NCI-H146 treated with DMSO at 0.1 percent for 48 hours (cell line): ENCODE data around the gene ANGPT4.
"Not testable (repeated sequence)": the region's sequence is repeated elsewhere in the genome, so short reads cannot be mapped to it uniquely, and the experiment has no call there.

ENCODE experiments used
- DNase-seq: peaks from one replicate; lab custom pipeline; 2025; ENCODE audit not compliant: unreplicated experiment; lab: John Stamatoyannopoulos, UW

The ANGPT4 gene

DNA sequence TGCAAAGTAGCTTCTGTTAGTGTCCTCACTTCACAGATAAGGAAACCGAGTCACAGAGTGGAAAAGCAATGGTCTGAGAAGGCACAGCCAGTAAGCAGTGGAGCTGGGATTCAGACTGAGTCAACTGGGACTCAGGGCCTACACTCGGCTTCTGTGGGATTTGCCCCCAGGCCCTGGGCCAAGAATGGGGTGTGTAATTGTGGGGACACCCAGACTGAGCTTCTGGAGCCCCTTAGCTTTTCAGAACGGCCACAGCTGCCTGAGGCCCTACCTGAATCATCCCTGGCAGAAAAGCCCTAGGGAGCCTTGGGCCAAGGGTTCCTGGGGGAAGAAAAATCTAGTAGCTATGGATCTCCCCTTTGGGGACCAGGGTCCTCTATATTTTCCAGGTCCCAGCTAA is 6.5 kb downstream of the ANGPT4 start:
- DNase-seq = no peak

DNA sequence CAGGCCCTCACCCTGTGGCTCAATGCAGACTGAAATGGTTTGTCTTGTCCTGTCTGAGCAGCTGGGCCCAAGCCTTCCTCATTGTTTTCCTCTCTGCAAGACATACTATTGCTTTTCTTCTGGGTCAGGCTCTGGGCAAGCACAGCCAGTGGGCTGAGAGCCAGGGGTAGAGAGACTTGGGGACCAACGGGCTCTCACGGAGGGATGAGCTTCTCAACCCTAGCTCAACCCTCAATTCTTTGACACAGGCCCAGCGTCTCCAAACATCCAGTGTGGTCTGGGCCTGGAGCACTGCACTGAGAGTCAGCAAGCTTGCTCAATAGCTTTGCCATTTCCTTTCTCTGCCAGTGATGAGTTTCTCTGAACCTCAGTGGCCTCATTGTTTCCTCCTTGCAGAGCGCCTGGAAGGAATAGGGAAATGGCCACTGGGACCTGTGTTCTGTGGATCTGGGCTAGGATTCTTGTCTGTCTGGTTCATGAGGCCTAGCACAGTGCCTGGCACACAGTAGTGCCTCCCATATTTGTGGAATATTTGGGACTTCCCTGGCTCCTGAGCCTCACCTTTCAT is 9.3 kb downstream of the ANGPT4 start:
- no peak for DNase-seq

DNA sequence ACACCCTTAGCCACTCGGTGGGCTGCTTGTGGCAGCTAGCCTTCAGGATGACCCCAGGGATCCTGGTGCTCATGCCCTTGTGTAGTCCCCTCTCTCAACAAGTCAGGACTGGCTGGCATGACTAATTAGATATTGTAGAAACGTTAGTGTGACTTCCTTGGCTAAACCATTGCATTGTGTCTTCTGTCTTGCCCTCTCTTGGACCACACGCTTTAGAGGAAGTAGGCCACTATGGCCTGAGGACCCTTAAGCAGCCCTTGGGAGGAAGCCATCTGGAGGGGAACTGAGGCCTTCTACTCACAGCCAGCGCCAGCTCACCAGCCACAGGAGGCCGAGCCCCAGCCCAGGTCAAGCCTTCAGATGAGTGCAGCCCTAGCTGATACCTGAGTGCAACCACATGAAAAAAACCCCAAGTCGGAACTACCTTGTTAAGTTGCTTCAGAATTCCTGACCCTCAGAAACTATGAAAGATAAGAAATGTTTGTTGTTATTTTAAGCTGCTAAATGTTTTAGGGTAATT is 10.1 kb downstream of the ANGPT4 start:
- no peak for DNase-seq

DNA sequence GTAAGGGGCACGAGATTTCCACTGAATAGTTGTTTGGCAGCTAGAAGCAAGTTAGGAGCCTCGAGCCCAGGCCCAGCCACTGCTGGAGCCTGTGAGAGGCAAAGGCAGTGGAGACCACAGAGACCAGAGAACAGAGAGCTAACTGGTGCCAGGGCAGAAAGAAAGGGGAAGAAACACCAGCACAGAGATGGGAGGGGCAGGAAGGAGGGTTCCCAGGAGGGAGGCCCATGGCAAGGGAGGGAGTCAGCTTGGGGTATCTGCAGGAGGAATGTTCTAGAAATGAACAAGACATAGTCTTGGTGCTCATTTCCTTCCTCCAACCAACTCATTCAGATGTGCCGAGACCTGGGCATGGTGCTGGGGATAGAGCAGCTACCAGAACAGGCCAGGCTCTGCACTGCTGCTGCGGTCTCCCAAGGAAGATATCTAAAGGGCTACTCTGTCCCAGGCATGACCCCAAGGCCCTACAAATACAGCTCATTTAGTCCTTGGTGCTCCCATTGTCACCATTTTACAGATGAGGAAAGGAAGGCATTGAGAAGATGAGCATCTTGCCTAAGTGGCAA is 10.7 kb downstream of the ANGPT4 start:
- no peak for DNase-seq

DNA sequence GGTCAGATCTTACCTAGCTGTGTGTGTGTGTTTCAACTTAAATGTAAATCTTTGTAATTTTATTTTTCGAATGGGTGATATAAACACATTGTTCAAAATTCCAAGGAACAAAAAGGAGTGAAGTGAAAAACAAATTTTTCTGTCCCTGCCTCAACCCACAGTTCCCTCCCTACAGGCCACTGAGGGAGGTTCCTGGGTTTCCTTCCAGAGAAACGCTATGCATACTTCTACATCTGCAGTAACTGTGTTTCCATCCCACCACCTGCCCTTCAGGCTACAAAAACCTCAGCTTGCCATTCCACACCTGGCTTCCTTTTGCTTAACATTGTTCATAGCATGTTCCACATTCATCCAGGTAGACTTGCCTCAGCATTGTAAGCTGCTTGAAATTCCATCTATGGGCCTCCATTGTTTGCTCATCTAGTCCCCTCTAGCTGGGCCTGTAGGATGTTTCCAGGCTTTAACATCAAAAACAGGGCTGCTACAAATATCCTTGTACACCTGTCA is 12.0 kb downstream of the ANGPT4 start:
- no peak for DNase-seq

DNA sequence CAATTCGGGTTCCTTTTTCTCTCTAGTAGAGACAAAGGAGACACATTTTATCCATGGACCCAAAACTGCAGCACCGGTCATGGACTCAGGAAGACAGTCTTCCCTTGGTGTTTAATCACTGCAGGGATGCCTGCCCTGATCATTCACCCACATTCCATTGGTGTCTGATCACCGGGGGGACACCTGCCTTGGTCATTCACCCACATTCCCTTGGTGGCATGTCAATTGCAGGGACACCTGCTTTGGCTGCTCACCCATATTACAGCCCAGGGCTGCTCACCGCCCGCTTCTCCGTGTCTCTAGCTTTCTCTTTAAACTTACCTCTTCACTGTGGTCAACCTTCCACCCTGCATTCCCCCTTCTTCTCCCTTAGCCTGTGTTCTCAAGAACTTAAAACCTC is 18.7 kb downstream of the ANGPT4 start:
- DNase-seq = not testable (repeated sequence)

DNA sequence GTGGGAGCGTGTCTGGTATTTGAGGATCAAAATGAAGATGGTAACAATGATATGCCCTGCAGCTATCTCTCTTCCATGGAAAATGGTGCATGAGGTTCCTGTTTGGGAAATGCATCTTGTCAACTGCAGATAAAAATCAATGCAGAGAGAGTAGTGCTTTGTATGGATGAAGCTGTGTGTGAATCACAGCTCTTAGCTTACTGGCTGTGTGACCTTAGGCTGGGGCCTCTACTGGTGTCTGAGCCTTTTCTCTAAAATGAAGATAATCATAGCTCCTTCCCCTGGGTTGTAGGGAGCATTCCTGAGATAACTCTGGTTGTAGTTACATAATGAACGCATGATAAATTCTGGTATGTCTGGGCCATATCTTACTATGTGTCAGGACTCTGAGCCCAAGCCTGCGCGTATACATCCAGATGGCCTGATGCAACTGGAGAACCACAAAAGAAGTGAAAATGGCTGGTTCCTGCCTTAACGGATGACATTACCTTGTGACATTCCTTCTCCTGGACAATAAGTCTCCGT is 19.6 kb downstream of the ANGPT4 start:
- DNase-seq = no peak

DNA sequence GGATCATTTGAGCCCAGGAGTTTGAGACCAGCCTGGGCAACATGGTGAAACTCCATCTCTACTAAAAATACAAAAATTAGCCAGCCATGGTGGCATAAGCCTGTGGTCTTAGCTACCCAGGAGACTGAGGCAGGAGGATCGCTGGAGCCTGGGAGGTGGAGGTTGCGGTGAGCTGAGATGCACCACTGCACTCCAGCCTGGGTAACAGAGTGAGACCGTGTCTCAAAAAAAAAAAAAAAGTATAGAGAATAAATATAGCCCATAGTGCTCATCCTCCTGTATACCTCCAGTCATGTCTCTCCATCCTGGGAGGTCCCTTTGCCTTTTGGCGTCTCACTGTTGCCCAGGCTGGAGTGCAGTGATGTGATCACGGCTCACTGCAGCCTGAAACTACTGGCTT is 23.8 kb downstream of the ANGPT4 start:
- not testable (repeated sequence) for DNase-seq

DNA sequence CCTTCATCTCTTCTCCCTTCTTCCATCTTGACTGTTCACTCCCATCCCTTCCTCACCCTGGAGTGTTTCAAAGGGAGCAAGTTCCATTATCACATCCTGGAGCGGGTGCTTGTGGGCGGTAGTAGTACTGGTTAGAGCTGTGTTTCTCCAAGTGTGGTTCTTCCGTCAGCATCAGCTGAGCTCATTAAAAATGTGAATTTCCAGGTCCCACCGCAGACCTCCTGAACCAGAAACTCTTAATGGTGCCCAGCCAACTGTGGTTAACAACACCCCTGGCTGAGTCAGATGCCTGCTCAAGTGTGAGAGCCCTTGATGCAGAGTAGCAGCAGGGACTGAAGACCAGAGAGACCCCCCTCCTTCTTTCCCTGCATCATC is 24.4 kb downstream of the ANGPT4 start:
- no peak for DNase-seq

DNA sequence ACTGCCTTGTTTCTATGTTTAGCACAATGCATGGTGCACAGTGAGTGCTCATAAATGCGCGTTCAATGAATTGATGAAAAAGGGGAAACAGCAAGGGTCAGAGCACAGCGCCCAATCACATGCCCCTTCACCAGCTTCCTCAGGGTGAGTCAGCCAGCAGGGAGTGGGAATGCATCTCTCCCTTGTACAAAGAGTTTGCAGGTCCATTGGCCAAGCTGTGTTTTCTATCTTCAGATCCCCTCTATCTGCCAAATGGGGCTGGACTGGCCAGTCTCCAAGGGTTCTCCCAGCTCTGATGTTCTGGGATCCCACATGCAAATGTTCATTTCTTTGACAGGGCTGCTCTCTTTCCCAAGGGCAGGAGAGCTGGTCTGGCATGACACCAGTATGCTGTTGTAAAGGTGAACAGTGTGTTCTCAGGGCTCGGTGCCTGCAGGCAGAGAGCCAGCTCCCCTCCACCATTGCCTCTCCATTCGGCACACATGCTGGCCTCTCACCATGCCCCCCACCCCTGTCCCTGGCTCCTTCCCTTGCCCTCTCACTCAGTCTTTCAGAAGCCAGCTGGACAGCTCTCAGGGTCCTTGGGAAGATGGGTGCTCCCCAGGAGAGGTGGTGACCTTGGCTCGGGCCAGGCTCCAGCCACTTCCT is 25.0 kb downstream of the ANGPT4 start:
- DNase-seq = no peak

DNA sequence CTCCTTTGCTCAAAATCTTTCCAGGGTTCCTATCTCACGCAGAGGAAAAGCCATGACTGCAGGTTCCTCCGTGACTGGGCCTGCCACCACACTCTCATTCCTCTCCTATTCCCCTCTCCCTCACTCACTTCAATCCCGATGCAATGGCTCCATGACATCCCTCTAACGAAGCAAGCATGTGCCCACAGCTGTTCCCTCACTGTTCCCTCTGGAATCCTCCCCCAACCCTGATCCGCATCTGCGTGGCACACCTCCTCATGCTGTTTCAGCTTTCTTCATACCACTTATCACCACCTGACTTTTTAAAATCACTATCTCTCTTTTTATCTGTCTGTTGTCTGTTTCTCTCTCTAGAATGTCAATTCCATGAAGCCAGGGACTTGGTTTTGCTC is 25.5 kb downstream of the ANGPT4 start:
- no peak for DNase-seq

DNA sequence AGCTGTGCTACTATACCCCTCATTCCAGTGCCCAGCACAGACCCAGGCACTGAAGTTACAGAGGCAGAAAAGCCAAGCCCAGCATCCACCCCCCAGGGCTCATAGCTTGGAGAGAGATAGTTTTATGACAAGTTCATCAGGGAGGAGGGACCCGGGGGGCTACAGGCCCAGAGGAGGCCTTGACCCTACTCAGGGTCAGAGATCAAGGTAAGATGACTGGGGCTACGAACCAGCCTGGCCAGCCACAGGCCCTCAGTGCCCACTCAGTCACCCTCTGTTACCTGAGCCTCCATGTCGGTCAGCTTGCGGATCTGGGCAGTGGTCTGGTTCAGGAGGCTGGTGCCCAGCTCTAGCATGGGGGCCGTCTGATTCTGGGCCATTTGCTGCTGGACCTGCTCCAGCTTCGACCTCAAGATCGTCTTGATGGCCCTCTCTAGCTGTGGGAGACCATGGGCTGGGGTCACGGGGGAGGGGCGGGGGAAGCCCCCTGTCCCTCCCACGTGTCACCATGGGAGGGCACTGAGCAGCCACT is 26.1 kb downstream of the ANGPT4 start:
- DNase-seq = no peak

DNA sequence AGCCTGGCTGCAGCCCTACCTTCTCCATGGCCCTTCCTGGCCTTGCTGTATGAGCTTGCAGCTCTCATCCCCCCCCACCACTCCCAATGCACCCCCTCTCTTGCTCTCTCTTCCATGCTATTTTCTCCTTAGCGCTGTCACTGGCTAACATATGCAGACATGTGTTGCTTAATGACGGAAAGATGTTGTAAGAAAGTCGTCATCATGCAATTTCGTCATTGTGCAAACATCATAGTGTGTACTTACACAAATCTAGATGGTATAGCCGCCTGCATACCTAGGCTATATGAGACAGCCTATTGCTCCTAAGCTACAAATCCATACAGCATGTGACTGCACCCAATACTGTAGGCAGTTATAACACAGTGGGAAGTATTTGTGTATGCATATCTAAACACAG is 27.0 kb downstream of the ANGPT4 start:
- DNase-seq = no peak

DNA sequence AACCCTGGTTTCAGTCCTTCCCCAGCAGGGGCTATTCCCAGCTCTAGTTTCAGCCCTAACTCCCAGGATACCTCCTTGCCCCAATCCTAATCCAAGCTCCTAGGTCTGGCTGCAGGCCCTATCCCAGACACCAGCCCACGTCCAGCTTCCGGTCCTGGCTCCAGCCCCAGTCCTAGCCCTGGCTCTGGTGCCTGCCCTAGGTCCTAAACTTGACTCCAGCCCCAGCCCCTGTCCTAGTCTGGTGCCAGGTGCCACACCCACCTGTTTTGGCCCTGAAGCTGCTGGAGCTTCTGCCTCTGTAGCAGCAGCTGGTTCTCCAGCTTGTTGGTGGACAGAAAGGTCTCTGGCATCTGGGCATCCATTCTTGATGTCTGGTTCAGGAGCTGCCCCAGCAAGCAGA is 28.1 kb downstream of the ANGPT4 start:
- DNase-seq = no peak

DNA sequence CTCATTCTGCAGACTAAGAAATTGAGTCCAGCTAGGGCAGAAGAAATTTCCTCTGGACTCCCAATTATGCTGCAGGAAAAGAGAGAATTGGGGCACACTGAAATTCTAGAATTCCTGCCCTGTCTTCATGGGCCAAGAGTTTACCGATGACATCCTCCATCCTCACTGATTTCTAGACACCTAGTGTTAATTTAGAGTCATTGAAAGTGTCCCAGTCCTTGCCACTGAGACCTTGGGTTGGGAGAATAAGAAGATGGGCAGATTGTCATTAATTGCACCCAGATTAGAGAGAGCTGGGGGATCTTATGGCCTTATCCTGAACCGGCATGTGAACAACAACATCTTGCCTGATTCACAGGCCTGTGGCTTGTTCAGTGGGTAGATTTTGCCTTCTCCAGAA is 29.0 kb downstream of the ANGPT4 start:
- DNase-seq = no peak

DNA sequence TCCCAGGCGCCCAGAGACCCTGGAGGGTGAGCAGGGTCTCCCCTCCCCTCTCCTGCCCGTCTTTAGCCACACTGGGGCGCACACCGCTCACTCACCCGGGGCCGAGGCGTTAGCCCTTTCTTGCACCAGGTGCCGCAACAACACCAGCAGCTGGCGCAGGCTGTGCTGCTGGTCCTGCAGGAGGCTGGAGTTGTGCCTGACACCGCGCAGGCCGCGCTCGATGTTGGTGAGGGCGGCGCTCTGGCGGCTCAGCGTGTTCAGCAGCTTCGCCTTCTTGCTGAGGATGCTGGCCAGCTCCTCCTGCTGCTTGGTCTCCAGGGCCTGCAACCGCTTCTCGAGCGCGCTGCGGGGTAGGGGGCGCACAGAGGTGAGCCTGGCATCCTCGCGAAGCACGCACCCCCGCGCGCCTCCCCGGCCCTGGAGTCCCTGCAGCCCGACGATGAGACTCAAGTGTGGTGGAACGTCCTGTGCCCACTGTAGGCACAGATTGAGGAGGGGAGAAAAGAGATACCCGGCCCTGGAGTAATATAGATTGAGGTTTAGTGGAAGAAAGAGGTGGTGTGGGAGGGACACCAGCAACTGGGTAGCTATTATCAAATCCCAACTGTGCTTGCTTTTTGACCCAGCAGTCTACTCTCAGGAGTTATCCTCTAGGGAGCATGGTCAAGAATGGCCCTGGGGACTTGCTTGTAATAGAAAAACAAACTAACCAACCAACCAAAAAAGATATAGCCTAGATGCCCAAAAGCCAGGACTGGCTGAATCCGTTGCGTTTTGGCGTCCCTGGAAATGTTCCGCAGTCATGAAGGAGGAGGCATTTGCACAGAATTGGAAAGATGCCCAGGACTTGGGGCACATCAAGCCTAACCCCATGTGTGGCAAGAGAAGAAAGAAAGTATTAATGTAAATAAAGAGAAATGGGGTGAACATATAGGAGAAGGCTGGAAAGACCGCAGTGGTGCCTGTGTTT is 30.9 kb downstream of the ANGPT4 start:
- no peak for DNase-seq

DNA sequence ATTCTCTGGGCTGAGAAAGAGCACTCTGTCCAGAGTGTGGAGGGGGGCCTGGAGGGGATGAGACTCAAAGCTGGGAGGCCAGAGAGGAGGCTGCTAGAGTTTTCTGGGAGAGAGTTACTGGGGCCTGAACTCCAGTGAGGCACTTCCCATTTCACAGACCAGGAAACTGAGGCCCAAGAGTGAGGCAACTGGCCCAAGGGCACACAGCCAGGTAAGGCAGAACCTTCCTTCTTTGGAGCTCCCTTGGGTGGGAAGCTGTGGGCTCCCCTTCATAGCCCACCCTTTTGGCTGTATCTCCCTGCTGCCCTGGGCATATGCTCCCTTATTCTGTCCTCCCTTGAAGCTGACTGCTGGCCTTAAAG is 34.4 kb downstream of the ANGPT4 start:
- DNase-seq = no peak

DNA sequence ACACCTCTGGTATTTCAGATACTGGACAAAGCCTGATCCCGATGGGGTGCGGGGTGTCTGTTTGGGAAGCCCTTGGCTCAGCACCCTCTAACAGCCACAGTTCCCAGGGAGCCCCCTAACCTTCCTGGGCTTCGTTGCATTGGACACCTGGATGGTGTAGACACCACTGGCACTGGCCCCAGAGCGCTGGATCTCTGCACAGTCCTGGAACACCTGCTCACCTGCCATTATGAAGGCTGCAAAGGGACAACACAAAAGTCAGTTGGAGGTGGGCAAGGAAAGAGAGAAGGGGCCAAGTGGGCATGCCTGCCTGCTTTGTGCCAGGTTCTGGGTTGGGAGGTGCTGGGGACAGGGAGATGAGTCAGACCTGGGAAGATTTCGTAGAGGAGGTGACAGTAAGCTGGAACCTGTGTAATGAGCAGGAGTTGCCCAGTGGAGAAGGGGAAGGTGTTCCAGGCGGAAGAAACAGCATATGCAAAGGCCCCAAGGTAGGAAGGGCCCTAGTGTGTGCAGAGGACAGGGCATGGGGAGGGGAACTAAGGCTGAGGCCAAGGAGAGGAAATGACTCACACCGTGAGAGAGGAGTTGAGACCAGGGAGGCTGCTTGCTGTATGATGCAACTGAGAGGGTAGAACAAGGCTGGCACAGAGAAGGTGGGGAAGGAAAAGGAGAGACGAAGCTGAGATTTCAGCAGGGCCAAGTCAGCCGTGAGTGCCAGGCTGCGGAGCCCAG is 34.9 kb downstream of the ANGPT4 start:
- DNase-seq = no peak

DNA sequence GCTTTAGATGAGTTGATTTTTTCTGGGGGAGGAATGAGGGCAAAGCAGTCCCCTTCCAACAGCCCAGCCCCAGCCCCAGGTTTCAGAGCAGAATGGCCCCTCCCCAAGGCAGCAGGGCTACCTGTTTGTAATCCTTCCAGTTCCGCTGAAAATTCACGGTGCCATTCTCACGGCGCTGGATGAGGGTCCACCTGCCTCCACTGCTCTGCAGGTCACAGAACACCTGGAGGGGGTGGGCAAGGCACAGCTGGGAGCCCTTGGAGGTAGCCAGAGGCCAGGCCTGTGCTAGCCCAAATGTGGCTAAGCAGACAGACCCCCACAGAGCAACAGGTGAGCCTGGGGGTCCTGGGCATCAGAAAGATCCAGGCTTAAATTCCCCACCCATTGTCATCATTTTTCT is 36.5 kb downstream of the ANGPT4 start:
- DNase-seq = no peak
